Measurements from ENCODE around the gene TRPM5.

GRCh38 chr11:2435288-2436012, 8.9 kb downstream of the TRPM5 start:
- TF ChIP-seq POLR2AphosphoS5 (IDR thresholded peaks at IDR 0.05) (no peak), POLR2A (IDR thresholded peaks at IDR 0.05; ENCODE audit: low read depth) (no peak)

All from esophagus muscularis mucosa (tissue), 2 donors.